NCI-H1092 treated with DMSO at 0.1 percent for 48 hours (cell line): ENCODE measurements around the gene ACSM2A.
"Not testable (repeated sequence)": the region's sequence is repeated elsewhere in the genome, so short reads cannot be mapped to it uniquely, and the experiment has no call there.

Experiments
- DNase-seq: peaks from one replicate; lab custom pipeline; 2025; lab: John Stamatoyannopoulos, UW

ACSM2A gene

GRCh38 chr16:20451364-20451763 is at the start of gene ACSM2A:
ACSM2A (plus strand) TSS chr16:20451521; CDS start chr16:20460115, 8,594 bp downstream.
- DNase-seq: not testable (repeated sequence)

DNA sequence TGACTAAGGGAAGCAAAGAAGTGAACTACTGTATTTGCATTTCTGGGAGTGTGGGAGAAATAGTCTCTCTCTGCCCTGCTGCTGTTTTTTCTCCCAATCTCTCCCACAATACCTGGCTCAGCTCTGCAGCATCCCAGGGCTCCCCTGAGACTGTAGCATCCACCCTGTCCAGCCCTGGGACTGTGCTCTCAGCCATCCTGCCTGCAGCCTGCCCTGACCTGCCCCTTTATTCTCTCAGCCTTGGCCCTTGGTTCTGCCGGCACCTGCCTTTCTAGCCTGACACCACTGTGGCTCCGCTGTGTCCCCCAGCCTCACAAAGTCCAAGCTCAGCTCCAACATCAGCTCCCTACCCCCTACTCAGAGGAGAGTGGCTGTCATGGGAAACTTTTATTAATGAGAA is 48.7 kb upstream of the ACSM2A start:
- DNase-seq: no peak

- no peak for DNase-seq
Observed at GRCh38 chr16:20404637-20405036, 46.7 kb upstream of the ACSM2A start, which contains the start of gene PDILT. PDILT (minus strand) TSS chr16:20404737; CDS start chr16:20399300, 5,437 bp downstream.

DNA sequence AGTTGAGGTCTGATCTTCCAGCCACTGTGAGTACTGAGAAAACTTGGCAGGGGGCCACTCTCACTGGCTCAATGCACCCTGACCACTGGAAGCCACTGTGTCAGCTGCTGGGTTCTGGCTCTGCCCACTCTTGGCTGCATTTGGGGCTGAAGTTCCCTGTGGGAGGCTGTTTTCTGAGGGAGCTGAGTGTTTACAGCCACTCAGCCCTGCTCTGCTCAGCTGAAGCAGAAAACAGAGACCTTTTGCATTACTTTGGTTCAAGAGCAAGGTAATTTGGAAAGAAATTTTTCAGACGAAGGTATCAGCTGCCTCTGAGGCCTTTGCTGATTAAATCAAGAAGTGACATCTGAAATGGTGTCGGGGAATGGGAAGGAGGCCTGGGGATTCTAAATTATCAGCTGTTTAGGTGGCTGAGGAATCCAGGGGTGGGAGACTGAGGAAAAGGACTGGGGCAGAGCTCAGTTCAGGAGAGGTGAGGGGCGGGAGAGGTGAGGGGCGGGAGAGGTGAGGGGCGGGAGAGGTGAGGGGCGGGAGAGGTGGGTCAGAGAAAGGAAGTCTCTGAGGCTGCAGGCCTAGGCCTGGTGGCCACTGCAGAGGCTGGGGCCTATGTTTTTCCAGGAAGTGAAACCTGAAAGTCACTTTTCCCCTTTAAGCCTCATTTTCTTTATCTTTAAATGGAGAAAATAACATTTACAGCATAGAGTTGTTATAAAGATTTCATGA is 41.8 kb upstream of the ACSM2A start, which contains the start of gene ACSM5:
TSS of gene ACSM5 (plus strand) at position 137 of the 723 bp plus-strand sequence. CDS start 1,951 bp downstream, outside the sequence.
- DNase-seq: peak; percentile 79

GRCh38 chr16:20410121-20410723 is 41.1 kb upstream of the ACSM2A start:
- DNase-seq: no peak

GRCh38 chr16:20411055-20411454 is 40.3 kb upstream of the ACSM2A start:
- no peak for DNase-seq

DNA sequence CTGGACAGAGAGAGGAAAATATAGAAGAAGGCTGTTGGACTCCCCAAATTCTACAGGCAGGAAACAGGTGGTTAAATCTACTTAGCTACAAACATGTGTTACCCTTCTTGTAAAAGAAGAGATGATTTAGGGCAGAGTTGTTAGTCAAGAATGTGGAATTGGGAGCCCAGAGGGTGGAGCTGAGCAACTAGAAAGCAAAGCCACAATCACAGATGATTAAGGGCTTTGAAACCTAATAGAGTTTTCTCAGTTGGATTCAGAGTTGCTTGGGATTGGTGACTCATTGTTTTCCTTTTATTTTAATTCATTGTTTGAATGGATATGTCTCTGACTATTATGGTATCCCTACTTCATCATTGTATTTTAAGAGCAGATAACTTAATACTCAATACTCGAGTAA is 35.8 kb upstream of the ACSM2A start:
- DNase-seq: no peak

DNA sequence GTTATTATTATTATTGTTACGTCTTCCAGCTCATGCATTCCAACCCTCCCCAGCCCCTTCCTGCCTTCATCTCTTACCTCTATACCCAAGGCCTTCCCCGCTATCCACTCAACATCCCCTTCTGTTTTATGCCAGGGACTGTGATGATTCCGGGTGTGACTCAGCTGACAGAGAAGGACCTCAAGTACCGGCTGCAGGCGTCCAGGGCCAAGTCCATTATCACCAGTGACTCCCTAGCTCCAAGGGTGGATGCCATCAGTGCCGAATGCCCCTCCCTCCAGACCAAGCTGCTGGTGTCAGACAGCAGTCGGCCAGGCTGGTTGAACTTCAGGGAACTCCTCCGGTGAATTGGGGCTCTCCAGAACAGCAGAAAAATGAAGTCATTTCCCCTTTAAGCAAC is 32.2 kb upstream of the ACSM2A start:
- DNase-seq: not testable (repeated sequence)

- DNase-seq: not testable (repeated sequence)
Observed at GRCh38 chr16:20421748-20422147, 29.6 kb upstream of the ACSM2A start.

GRCh38 chr16:20423772-20424128 is 27.6 kb upstream of the ACSM2A start:
- DNase-seq: not testable (repeated sequence)

DNA sequence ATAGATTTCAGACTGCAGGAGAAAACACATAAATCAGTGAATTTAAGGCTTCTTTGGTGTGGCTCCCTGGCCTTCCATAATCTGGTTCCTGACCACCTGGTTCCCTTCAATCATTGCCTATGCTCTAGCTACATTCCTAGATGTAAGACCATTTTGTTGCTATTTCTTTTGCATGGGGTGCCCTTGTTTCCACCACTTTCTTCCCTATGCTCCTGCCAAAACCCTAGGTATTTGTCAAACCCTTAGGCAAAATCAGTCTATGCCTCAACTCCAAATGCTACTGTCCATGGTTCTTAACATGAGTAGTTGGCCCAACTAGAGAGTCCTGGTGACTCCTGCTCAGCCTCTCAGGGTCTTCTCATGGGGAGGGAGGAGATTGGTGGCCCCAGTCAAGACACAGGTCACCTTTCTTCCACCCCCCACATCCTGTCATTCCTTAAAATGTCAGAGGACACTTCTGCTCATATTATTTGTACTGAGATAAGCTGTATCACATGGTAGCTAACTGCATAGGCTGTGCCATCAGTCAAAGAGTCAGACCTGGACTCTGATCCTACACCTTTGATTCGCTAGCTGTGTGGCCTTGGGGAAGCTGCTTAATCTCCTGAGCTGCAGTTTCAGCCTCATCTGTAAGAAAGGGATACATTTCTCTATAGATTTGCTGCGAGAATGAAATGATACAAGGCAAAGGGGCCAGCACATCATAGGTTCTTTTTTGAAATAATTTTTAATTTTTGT is 27.0 kb upstream of the ACSM2A start:
- DNase-seq: no peak

DNA sequence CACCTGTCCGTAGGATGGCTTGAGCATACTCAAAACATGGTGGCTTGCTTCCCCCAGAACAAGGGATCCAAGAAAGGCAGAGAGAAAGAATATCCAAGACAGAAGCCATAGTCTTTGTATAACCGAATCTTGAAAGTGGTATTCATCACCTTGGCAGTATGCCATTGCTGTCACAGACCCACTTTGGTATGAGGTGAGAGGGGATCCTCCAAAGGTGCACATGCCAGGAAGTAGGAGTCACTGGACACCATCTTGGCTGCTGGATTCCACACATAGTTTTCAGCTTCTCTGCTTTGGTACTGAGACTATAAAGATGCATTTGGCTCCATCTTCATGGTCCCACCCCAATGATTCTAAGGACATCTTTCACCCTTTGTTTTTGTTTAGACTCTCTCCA is 23.9 kb upstream of the ACSM2A start:
- DNase-seq: not testable (repeated sequence)

- DNase-seq: not testable (repeated sequence)
Observed at GRCh38 chr16:20429499-20429898, 21.8 kb upstream of the ACSM2A start.

GRCh38 chr16:20430480-20430879 is 20.8 kb upstream of the ACSM2A start:
- not testable (repeated sequence) for DNase-seq

DNA sequence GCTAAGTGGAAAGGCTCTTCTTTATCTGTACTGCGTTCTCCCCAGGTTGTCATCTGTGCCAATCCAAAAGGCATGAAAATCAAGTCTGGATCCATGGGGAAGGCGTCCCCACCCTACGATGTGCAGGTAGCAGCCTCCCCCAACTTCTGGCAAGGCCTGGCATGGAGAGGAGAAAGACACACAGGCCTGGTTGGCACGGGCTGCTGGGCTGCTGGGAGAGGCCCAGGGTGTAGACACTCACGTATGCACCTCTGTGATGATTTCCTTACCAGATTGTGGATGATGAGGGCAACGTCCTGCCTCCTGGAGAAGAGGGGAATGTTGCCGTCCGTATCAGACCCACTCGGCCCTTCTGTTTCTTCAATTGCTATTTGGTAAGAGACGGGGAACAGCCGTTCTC is 20.4 kb upstream of the ACSM2A start:
- DNase-seq: no peak

GRCh38 chr16:20438950-20439349 is 12.4 kb upstream of the ACSM2A start:
- not testable (repeated sequence) for DNase-seq

GRCh38 chr16:20439820-20440231 is 11.5 kb upstream of the ACSM2A start:
- DNase-seq: not testable (repeated sequence)

- DNase-seq: not testable (repeated sequence)
Observed at GRCh38 chr16:20440731-20441130, 10.6 kb upstream of the ACSM2A start.

- DNase-seq: no peak
Observed at GRCh38 chr16:20441191-20441590, 10.1 kb upstream of the ACSM2A start.

DNA sequence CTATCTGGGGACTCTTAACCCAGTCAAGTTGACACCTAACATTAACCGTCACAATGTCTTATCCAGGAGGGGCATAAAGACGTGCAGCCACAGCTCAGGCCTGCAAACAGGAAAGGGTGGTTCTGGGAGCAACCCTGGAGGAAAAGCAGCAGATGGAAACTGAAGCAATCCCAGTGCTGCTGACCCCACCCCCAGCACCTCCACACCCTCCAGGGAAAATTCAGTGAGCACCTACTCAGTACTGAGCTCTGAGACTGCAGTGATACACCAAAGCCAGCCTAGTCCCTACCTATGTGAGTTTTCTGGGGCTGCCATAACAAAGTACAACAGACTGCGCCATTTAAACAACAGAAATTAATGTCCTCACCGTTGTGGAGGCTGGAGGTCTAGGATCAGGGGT is 9.5 kb upstream of the ACSM2A start:
- not testable (repeated sequence) for DNase-seq

DNA sequence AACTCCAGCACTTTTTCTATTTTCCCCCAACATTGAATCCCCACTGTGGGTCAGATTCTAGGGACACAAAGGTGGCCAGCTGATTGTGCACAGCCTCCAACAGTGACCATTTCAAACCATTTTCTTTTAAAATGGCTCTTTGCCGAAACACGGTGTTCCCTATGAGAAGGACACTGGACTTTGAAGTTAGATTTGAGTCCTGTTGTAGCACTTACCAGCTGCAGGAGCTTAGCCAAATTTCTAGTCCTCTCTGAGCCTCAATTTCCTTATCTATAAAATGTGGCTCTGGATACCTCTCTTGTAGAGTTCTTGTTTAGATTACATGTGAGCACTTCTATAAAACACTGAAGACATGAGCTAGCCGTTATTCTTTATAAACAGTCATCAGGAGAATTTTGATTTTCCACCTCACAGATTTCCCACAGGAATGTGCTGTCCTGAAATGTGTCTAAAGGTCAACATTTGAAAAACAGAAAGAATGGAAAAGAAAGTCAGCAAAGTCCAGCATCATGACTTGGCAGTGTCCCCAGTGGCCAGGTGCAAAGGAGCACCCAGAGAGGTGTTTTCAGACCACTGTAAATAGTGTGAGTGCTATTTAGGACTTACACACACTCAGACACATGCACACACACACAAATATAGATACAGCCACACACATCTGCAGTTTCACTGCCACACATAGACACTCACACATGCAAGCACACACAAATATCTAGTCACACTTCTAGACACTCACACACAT is 4.5 kb upstream of the ACSM2A start:
- DNase-seq: not testable (repeated sequence)

GRCh38 chr16:20453633-20454032 is 2.3 kb downstream of the ACSM2A start:
- DNase-seq: not testable (repeated sequence)
